UCSD-AML1 (cell line): ENCODE results near the gene DDHD1.
A peak's percentile ranks its signal among the peaks of the same experiment; 100 is the strongest.
"Not testable (repeated sequence)": the region's sequence is repeated elsewhere in the genome, so short reads cannot be mapped to it uniquely, and the experiment has no call there.

ENCODE experiments used
- DNase-seq: peaks from one replicate; lab custom pipeline; 2025; ENCODE audit not compliant: unreplicated experiment; lab: John Stamatoyannopoulos, UW

DDHD1 gene

GRCh38 chr14:53109105-53110041 lies 43.8 kb downstream of the DDHD1 start:
- peak; percentile 44 for DNase-seq

- no peak for DNase-seq
Measured at GRCh38 chr14:53108292-53109104, 44.6 kb downstream of the DDHD1 start.

DNA sequence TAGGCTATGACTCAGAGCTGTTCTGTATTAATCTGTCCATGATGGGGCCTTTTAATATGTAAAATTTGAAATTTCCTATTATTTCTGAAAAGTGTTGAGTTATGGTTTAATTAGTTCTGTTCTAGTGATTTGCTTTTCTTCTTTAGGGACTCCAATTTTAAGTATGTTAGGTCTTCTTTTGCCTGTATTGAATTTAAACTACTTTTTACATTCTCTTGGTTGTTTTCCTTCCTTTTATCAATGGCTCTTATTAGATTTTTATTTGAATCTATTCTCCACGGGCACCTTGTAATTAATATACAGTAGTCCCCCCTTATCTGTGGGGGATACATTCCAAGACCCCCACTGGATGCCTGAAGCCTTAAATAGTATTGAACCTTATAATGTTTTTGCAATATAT lies 46.4 kb downstream of the DDHD1 start:
- no peak for DNase-seq

- DNase-seq, result no peak
Measured at GRCh38 chr14:53103636-53104340, 49.3 kb downstream of the DDHD1 start.

- no peak for DNase-seq
Measured at GRCh38 chr14:53093206-53093605, 59.9 kb downstream of the DDHD1 start.

GRCh38 chr14:53090853-53091252 lies 62.3 kb downstream of the DDHD1 start:
- no peak for DNase-seq

- not testable (repeated sequence) for DNase-seq
Measured at GRCh38 chr14:53084954-53085353, 68.2 kb downstream of the DDHD1 start.

GRCh38 chr14:53064475-53064874 lies 88.6 kb downstream of the DDHD1 start:
- no peak for DNase-seq

DNA sequence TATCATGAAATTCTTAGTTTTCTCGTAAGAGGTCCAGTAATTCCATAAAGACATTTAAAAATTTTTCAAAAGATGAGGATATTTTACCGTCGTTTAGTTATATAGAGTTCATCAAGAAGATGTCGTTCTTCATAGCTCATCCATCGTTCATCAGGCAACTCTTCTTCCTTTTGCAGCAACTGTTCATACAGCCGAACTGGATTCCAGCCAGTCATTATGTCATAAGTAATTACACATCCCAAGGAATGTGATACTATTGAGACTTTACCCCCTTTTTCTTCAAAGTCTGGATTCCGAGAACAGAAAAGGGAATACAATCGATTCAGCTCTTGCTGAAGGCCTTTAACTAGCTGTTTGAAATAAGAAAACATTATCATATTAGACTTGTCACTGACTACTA lies 90.3 kb downstream of the DDHD1 start:
- DNase-seq, result no peak

DNA sequence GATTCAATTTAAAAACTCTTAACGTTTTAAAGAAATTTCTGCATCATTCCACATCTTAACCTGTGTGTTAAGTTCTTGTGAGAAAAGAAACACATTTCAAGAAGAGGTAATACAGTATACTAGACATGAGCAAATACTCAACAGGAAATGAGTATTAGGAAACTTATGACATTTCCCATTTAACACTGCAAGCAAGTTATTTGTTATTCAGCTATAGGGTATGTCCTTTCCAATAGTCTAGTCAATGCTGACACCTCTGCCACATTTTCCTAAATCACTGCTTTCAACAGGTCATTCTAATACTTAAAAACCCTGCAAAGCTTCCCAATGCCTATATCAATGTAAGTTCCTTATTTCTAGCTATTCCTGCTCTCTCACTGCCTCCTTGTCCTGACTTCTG lies 93.1 kb downstream of the DDHD1 start:
- no peak for DNase-seq

- DNase-seq, result no peak
Measured at GRCh38 chr14:53055003-53055402, 98.1 kb downstream of the DDHD1 start.

GRCh38 chr14:53054457-53054856 lies 98.7 kb downstream of the DDHD1 start:
- DNase-seq, result no peak

GRCh38 chr14:53048631-53049030 lies 104.5 kb downstream of the DDHD1 start:
- DNase-seq, result no peak

DNA sequence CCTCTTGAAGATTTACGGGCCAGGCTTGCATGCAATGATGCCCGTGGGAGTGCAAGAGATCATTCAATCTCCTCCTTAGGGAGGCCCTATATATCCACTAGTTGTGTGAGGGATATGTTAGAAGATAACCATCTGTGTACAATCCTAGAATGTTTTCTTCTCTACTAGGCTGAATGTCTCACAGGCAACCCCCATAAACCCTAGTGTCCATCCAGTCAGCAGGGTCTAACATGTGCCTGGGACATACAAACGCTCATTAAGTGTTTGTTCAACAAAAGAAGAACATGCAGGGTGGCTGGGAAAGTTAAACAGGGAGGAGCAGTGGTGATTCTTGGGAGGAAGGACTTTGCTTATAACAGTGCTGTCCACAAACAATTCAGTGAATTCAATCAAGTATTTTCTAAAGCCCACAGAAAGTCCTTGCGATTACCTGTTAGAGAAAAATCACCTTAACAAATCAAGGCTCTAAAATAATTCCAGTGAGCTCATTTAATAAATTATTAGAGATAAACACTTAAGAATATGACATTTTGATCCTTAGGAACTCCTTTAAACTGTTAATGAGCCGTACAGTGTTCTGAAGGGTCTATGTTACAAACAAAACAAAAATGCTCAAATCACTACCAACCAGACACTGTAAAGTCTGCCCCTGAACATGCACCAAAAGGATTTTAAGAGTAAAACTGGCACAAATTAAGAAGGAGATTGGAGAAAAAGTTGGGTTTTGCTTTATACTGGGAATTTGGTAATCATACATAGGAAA lies 105.6 kb downstream of the DDHD1 start:
- no peak for DNase-seq

DNA sequence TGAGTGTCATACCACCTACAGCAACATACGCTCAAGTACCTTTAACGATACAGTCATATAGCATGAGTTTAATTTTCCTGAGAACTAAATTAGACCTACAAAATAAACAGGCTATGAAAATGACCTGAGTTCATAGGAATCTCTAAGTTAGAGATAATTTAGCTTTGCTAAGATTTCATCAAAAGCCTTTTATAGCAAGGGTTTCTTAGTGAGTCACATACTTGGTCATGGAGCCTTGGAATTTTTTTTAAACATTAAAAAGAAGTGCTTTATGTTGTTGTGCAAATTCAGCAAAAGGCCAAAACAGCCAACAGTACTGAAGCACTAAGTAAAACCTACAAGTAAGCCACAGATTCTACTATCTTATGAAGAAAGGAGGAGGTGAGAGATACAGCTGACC lies 108.6 kb downstream of the DDHD1 start:
- no peak for DNase-seq

GRCh38 chr14:53043027-53043581 lies 110.0 kb downstream of the DDHD1 start:
- DNase-seq, result no peak

- DNase-seq, result no peak
Measured at GRCh38 chr14:53042480-53042879, 110.6 kb downstream of the DDHD1 start.

- no peak for DNase-seq
Measured at GRCh38 chr14:53041067-53041466, 112.1 kb downstream of the DDHD1 start.

GRCh38 chr14:53038629-53039028 lies 114.5 kb downstream of the DDHD1 start:
- no peak for DNase-seq

GRCh38 chr14:53037016-53037415 lies 116.1 kb downstream of the DDHD1 start:
- DNase-seq, result no peak
